Naive thymus-derived CD4-positive, alpha-beta T cell (primary cell): ENCODE measurements around the gene CNGA1. TPM values are rescaled to one million over a fixed set of nuclear protein-coding genes. Genes with fewer than 3 reads are reported as not detected.

Source experiments
- ATAC-seq: fragments of 150-1000 bp; cut with Tn5 transposase; 2 replicates; pipeline ENCODE4 v1.10.0; 2021; ENCODE audit warnings: mild to moderate bottlenecking, moderate library complexity
- CTCF ChIA-PET: fragments of 350-600 bp; sonication (Branson Sonifier 250); formaldehyde crosslinking; loops from one replicate; lab custom pipeline; 2021; ENCODE audit warnings: antibody characterized with exemption; lab: Charles Lee
- POLR2A ChIA-PET: fragments of 350-600 bp; sonication (Branson Sonifier 250); formaldehyde crosslinking; loops from one replicate; lab custom pipeline; 2021; ENCODE audit warnings: antibody characterized with exemption, inconsistent platforms; lab: Charles Lee
- DNase-seq, 9 donors: peaks; one replicate each; pipeline versions ENCODE4 v3.0.0 to v3.0.0-alpha.2; 2020 to 2022; ENCODE audit warnings: mixed read lengths in 1 of 9
- H3K27ac ChIP-seq: one replicate; pipeline ENCODE4 v1.7.0; 2013; ENCODE audit warnings: mild to moderate bottlenecking, low read depth, low read length, moderate library complexity
- H3K27me3 ChIP-seq, 2 donors: one replicate each; pipeline ENCODE4 v1.7.0; 2013; ENCODE audit warnings: low read length in 2 of 2, mild to moderate bottlenecking in 2 of 2, moderate library complexity in 2 of 2; ENCODE audit not compliant: control insufficient read depth in 2 of 2, insufficient read depth in 2 of 2
- H3K36me3 ChIP-seq, 3 experiments: 1 replicate in 2 of 3; 2 replicates in 1 of 3; pipeline ENCODE4 v1.7.0; 2013; ENCODE audit warnings: low read length in 3 of 3, mild to moderate bottlenecking in 3 of 3, moderate library complexity in 1 of 3; ENCODE audit not compliant: insufficient read depth in 3 of 3, control insufficient read depth in 2 of 3
- H3K4me1 ChIP-seq, 2 donors: one replicate each; pipeline ENCODE4 v1.7.0; 2013; ENCODE audit warnings: low read length in 2 of 2, mild to moderate bottlenecking in 2 of 2, moderate library complexity in 1 of 2; ENCODE audit not compliant: control insufficient read depth in 2 of 2, insufficient read depth in 2 of 2
- H3K4me3 ChIP-seq: 2 replicates; pipeline ENCODE4 v1.7.0; 2013; ENCODE audit warnings: mild to moderate bottlenecking, low read length
- H3K9me3 ChIP-seq, 3 experiments: 1 replicate in 2 of 3; 2 replicates in 1 of 3; pipeline ENCODE4 v1.7.0; 2013; ENCODE audit warnings: low read length in 3 of 3; ENCODE audit not compliant: control insufficient read depth in 2 of 3
- H3K27ac Mint-ChIP-seq, 9 donors: one replicate each; pipeline ENCODE4 v1.8.0; 2020 to 2022; ENCODE audit warnings: mixed read lengths in 9 of 9, mild to moderate bottlenecking in 8 of 9, moderate library complexity in 5 of 9, inconsistent platforms in 2 of 9
- H3K27me3 Mint-ChIP-seq, 5 donors: one replicate each; pipeline ENCODE4 v1.8.0; 2021 to 2022; ENCODE audit warnings: mixed read lengths in 5 of 5, mild to moderate bottlenecking in 1 of 5
- H3K36me3 Mint-ChIP-seq, 5 donors: one replicate each; pipeline ENCODE4 v1.8.0; 2020 to 2022; ENCODE audit warnings: mixed read lengths in 5 of 5, mild to moderate bottlenecking in 3 of 5, inconsistent platforms in 1 of 5
- H3K4me1 Mint-ChIP-seq, 7 donors: one replicate each; pipeline ENCODE4 v1.8.0; 2020 to 2022; ENCODE audit warnings: mixed read lengths in 7 of 7, mild to moderate bottlenecking in 3 of 7, inconsistent platforms in 1 of 7
- H3K4me3 Mint-ChIP-seq, 10 donors: one replicate each; pipeline ENCODE4 v1.8.0; 2020 to 2022; ENCODE audit warnings: mild to moderate bottlenecking in 10 of 10, mixed read lengths in 10 of 10, moderate library complexity in 6 of 10, inconsistent platforms in 2 of 10
- H3K9me3 Mint-ChIP-seq, 11 donors: one replicate each; pipeline ENCODE4 v1.8.0; 2020 to 2022; ENCODE audit warnings: mixed read lengths in 11 of 11, mild to moderate bottlenecking in 4 of 11, inconsistent platforms in 1 of 11, moderate library complexity in 1 of 11
- intact Hi-C, 2 donors: fragments of 100-400 bp; cut with micrococcal nuclease; formaldehyde crosslinking; loops; one replicate each; pipeline ENCODE4 v1.15.1; 2023
- polyA plus RNA-seq, 2 donors: library from polyadenylated mRNA; unstranded; fragments of 300-500 nt; fragmentation: Illumina TruSeq; gene quantifications; one replicate each; pipeline ENCODE4 v1.2.3, GENCODE V29; 2021
- total RNA-seq, 6 experiments: library from RNA in 5 of 6; stranded (reverse) in 5 of 6; gene quantifications; 1 replicate in 5 of 6; 2 replicates in 1 of 6; pipeline ENCODE4 v1.2.3 and lab custom pipeline; 2021 to 2026

Gene CNGA1
- total and polyA plus RNA-seq, 7 experiments from 2014 or later = 0.49 TPM; not detected in 6

DNA sequence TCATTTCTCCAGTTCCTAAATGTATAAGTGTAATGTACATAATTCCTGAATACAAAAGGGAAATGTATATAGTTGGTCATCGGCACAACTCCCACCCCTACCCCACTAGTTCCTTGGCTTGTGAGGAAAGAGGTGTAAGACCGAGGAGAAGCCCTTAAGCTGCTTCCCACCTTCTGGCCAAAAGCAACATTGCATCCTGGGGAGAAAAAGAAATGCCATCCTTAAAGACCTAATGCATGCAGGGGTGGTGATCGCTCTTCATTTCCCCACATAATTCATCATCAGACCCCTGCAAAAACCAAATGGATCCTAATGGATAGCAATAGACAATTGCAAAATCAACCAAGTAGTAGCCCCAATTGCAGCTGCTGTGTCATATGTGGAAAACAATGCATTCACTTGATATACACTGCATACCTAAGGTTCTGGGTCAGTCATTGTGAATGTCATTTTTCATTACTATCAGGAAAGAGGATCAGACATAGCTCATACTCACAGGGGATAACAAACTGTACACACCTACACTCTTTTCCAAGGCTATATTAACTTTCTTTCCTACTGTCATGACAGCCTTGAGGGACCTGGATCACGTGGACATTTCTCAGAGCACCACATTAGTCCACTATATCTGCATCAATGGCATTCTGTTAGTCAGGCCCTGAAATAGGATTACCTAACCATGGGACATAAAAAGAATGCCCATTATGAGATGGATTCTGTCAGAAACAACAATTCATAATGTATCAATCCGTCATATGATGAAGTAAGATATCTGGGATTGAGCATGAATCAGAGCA lies 70.4 kb downstream of the CNGA1 start:
- Histone ChIP-seq H3K27me3 (no peaks in the 10 kb centered on the region), H3K36me3 (no peaks in the 10 kb centered on the region), H3K4me1 (no peaks in the 10 kb centered on the region), H3K9me3 (no peaks in the 10 kb centered on the region), H3K4me3 (no peak overlapping the region), H3K27ac (no peak overlapping the region)
- intact Hi-C loops = no loop called here
- H3K4me3 Mint-ChIP-seq = no peak overlapping the region
- ChIA-PET POLR2A (no interaction called here), CTCF (no interaction called here)
- H3K9me3 Mint-ChIP-seq = peaks cover 0 to 3% (median 0%) of the 10 kb centered on the region in 11 donors
- H3K27me3 Mint-ChIP-seq = peaks cover 0 to 4% (median 0%) of the 10 kb centered on the region in 5 donors
- ATAC-seq = no peak
- H3K4me1 Mint-ChIP-seq = no peaks in the 10 kb centered on the region
- DNase-seq = no peak
- no peak overlapping the region for H3K27ac Mint-ChIP-seq
- peaks cover 0 to 3% (median 0%) of the 10 kb centered on the region in 5 donors for H3K36me3 Mint-ChIP-seq

- H3K27ac ChIP-seq = no peak overlapping the region
- ATAC-seq = no peak
- H3K4me3 ChIP-seq = no peak overlapping the region
- Mint-ChIP-seq H3K4me1 (no peaks in the 10 kb centered on the region), H3K4me3 (no peak overlapping the region), H3K36me3 (no peaks in the 10 kb centered on the region), H3K27me3 (peaks cover 0 to 4% (median 0%) of the 10 kb centered on the region in 5 donors), H3K27ac (no peak overlapping the region), H3K9me3 (no peaks in the 10 kb centered on the region)
- H3K4me1 ChIP-seq = no peaks in the 10 kb centered on the region
- H3K27me3 ChIP-seq = no peaks in the 10 kb centered on the region
- H3K9me3 ChIP-seq = no peaks in the 10 kb centered on the region
- CTCF ChIA-PET = interaction anchor here (0.6 to 1.4 kb wide), 3 partner anchors 8 to 256 kb away, joined by 3 to 9 read pairs (median 4); no protein-coding TSS in a partner anchor
- no peak for DNase-seq
- no peaks in the 10 kb centered on the region for H3K36me3 ChIP-seq
- intact Hi-C loops = no loop called here
- POLR2A ChIA-PET = no interaction called here
Measured at GRCh38 chr4:47942081-47942819, 74.2 kb downstream of the CNGA1 start.

DNA sequence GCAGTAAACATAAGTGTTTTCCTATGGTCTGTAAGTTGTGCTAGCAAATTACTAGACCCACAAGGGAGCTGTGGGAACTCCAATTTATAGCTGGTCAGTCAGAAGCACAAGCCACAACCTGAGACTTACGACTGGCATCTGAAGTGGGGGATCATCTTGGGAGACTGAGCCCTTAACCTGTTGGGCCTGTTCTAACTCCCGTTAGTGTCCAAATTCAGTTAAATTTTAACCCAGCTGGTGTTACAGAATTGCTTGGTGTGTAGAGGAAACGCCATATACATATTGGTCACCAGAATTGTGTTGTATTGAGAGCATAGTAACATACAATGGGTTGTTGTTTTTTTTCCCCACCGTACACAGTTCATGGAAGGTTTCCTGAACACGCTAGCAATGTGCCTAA lies 77.0 kb downstream of the CNGA1 start:
- no peaks in the 10 kb centered on the region for H3K9me3 ChIP-seq
- Mint-ChIP-seq H3K9me3 (no peaks in the 10 kb centered on the region), H3K4me1 (no peaks in the 10 kb centered on the region), H3K27ac (no peak overlapping the region), H3K27me3 (peaks cover 0 to 14% (median 4%) of the 10 kb centered on the region in 5 donors), H3K4me3 (no peak overlapping the region), H3K36me3 (no peaks in the 10 kb centered on the region)
- CTCF ChIA-PET = interaction anchor here (0.5 to 1.0 kb wide), 2 partner anchors 8 to 277 kb away, joined by 3 read pairs; no protein-coding TSS in a partner anchor
- no peaks in the 10 kb centered on the region for H3K4me1 ChIP-seq
- H3K27ac ChIP-seq = no peak overlapping the region
- DNase-seq (no peak), ATAC-seq (no peak)
- H3K36me3 ChIP-seq = no peaks in the 10 kb centered on the region
- H3K27me3 ChIP-seq = no peaks in the 10 kb centered on the region
- POLR2A ChIA-PET = no interaction called here
- no peak overlapping the region for H3K4me3 ChIP-seq
- intact Hi-C loops = no loop called here

DNA sequence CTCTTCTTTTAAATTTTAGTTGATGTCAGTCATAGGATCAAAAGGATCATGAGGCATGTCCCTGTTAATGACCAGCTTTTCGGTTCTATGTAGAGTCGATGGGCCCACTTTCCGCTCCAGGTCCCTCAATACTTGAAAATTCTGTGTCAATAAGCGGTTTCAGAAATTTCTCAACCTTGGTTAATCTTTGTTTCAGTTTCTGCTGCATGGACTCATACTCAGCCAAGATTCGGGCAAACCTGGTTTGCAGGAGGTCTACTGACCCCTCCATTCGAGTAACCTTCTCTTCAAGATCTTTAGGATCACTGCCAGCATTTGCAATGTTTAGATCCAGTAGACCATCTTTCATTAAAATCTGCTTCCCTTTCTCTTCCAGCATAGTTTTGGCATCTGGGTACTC lies 80.1 kb downstream of the CNGA1 start:
- CTCF ChIA-PET = interaction anchor here (3.1 kb wide), 1 partner anchor 266 kb away, joined by 16 read pairs; no protein-coding TSS in a partner anchor
- H3K4me1 Mint-ChIP-seq = no peaks in the 10 kb centered on the region
- peaks cover 0 to 14% (median 4%) of the 10 kb centered on the region in 5 donors for H3K27me3 Mint-ChIP-seq
- Histone ChIP-seq H3K27me3 (no peaks in the 10 kb centered on the region), H3K36me3 (no peaks in the 10 kb centered on the region), H3K4me1 (no peaks in the 10 kb centered on the region), H3K4me3 (no peak overlapping the region), H3K27ac (no peak overlapping the region), H3K9me3 (no peaks in the 10 kb centered on the region)
- DNase-seq (no peak), ATAC-seq (no peak)
- no peak overlapping the region for H3K4me3 Mint-ChIP-seq
- H3K27ac Mint-ChIP-seq = no peak overlapping the region
- POLR2A ChIA-PET = no interaction called here
- no peaks in the 10 kb centered on the region for H3K9me3 Mint-ChIP-seq
- intact Hi-C loops = no loop called here
- H3K36me3 Mint-ChIP-seq = no peaks in the 10 kb centered on the region

- Histone ChIP-seq H3K4me1 (no peaks in the 10 kb centered on the region), H3K27ac (no peak overlapping the region), H3K4me3 (no peak overlapping the region), H3K36me3 (no peaks in the 10 kb centered on the region), H3K9me3 (no peaks in the 10 kb centered on the region), H3K27me3 (no peaks in the 10 kb centered on the region)
- intact Hi-C loops = loop anchor here (1.0 to 5.0 kb wide), 9 partner anchors 8 to 1087 kb away; partner anchors contain the start of gene CORIN (in 2 of the 2)
- Mint-ChIP-seq H3K4me3 (no peak overlapping the region), H3K36me3 (no peaks in the 10 kb centered on the region), H3K27me3 (peaks cover 0 to 21% (median 7%) of the 10 kb centered on the region in 5 donors), H3K9me3 (no peaks in the 10 kb centered on the region), H3K27ac (no peak overlapping the region), H3K4me1 (peaks cover 0 to 5% (median 0%) of the 10 kb centered on the region in 7 donors)
- CTCF ChIA-PET = interaction anchor here (0.6 to 3.1 kb wide), 12 partner anchors 8 to 382 kb away, joined by 3 to 16 read pairs (median 4); no protein-coding TSS in a partner anchor
- peak; percentile 86 for ATAC-seq
- DNase-seq = peak in 7 of 9 donors; percentile 23 to 58 (median 51)
- POLR2A ChIA-PET = interaction anchor here (0.6 kb wide), 1 partner anchor 10 kb away, joined by 4 read pairs; no protein-coding TSS in a partner anchor
Measured at GRCh38 chr4:47933840-47934239, 82.6 kb downstream of the CNGA1 start.

DNA sequence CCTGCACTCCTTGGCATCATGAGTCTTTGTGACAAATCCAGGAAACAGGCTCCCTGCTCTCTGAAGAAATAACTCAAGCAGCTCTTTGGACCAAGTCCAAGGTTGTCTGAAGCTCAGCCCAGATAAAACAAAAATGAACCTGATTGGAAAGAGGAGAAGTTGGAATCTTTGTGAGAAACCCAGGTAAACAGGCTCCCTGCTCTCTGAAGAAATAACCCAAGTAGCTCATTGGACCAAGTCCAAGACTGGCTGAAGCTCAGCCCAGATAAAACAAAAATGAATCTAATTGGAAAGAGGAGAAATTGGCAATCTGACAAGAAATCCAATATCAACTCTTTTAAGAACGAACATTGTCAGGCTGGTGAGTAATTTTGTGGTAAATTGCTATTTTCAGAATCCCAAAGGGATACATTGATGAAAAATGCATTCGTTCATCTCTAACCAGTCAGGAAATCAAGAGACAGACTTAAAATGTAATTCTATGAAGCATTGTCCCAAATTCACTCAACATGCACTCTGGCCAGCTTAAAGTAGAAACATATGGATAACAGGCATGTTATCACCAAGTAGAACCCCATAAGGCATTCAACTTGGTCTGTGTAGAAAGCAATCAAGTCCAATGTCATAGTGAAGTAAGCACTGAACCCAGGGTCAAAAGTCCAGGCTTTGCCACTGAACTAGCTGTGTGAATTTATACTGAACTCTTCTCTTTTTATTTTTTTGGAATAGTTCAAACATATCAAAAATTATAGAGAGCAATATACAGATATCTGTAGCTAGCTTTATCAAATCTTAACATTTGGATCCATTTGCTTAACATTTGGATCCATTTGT lies 85.3 kb downstream of the CNGA1 start:
- Mint-ChIP-seq H3K4me1 (peaks cover 5 to 9% (median 7%) of the 10 kb centered on the region in 7 donors), H3K27me3 (peaks cover 6 to 33% (median 13%) of the 10 kb centered on the region in 5 donors), H3K36me3 (no peaks in the 10 kb centered on the region), H3K9me3 (no peaks in the 10 kb centered on the region), H3K4me3 (no peak overlapping the region), H3K27ac (no peak overlapping the region)
- Histone ChIP-seq H3K4me3 (no peak overlapping the region), H3K9me3 (no peaks in the 10 kb centered on the region), H3K27me3 (no peaks in the 10 kb centered on the region), H3K36me3 (no peaks in the 10 kb centered on the region), H3K4me1 (no peaks in the 10 kb centered on the region), H3K27ac (no peak overlapping the region)
- DNase-seq = no peak
- CTCF ChIA-PET = interaction anchor here (0.8 to 2.1 kb wide), 3 partner anchors 9 to 244 kb away, joined by 3 to 6 read pairs (median 4); no protein-coding TSS in a partner anchor
- no peak for ATAC-seq
- intact Hi-C loops = loop anchor here (5.0 kb wide), 3 partner anchors 94 to 1084 kb away; partner anchors contain the start of gene CORIN (in 1 of the 2)
- POLR2A ChIA-PET = interaction anchor here (0.6 kb wide), 1 partner anchor 822 kb away, joined by 3 read pairs; no protein-coding TSS in a partner anchor
